K562 (cell line): Measurements from ENCODE around the gene UVRAG. TPM values are rescaled to one million over a fixed set of nuclear protein-coding genes. Genes with fewer than 3 reads are reported as not detected.

ENCODE experiments used
- ATAC-seq: fragments of 200-7000 bp; cut with Tn5 transposase; 3 replicates; pipeline ENCODE4 v1.9.1; 2020; ENCODE audit warnings: moderate library complexity
- BruUV-seq: library from RNA; stranded (reverse); fragments of 400-500 nt; replicated peaks from 2 replicates; lab custom pipeline; 2021; lab: Mats Ljungman, UMichigan
- CTCF ChIA-PET: fragments of 300-600 bp; formaldehyde crosslinking; extraction: SDS; loops from one replicate; lab custom pipeline; 2021; ENCODE audit warnings: low intra/inter-chr PET ratio; lab: Yijun Ruan, JAX
- POLR2A ChIA-PET: fragments of 300-600, 350-650 bp; sonication (Branson Sonifier 250); formaldehyde crosslinking; extraction: SDS; loops from one replicate; lab custom pipeline; 2021; ENCODE audit warnings: antibody characterized with exemption, inconsistent platforms; lab: Yijun Ruan, JAX
- DNase-seq, 4 experiments: peaks; one replicate each; pipeline versions ENCODE4 v3.0.0 to v3.0.0-alpha.2; 2011 to 2018; ENCODE audit warnings: low spot score in 3 of 4, mixed read lengths in 3 of 4; ENCODE audit errors: extremely low read depth in 1 of 4
- FAIRE-seq: peaks from 2 replicates; lab custom pipeline; 2011; peaks lifted over from hg19 to GRCh38; lab: Jason Lieb, UNC
- H2AFZ ChIP-seq: 2 replicates; pipeline ENCODE4 v1.6.0; 2011; ENCODE audit warnings: low read depth, low read length, control low read depth, inconsistent platforms
- H3K27ac ChIP-seq: fragments of 200-600 bp; 3 replicates; pipeline ENCODE4 v1.8.0; 2011; ENCODE audit warnings: low read depth, mild to moderate bottlenecking, control low read depth, inconsistent platforms, low read length, moderate library complexity, mixed read lengths; ENCODE audit errors: extremely low read depth
- H3K27me3 ChIP-seq, 2 experiments: fragments of 300-600 bp in 1 of 2; 2 replicates in 1 of 2; 3 replicates in 1 of 2; pipeline versions ENCODE4 v1.6.0 to v1.8.0; 2011; ENCODE audit warnings: inconsistent platforms in 2 of 2, low read length in 2 of 2, mild to moderate bottlenecking in 1 of 2, mixed read lengths in 1 of 2, moderate library complexity in 1 of 2; ENCODE audit not compliant: control insufficient read depth in 2 of 2, insufficient read depth in 2 of 2
- H3K36me3 ChIP-seq: fragments of 300-600 bp; 3 replicates; pipeline ENCODE4 v1.8.0; 2011; ENCODE audit warnings: mild to moderate bottlenecking, low read length, inconsistent platforms; ENCODE audit not compliant: control insufficient read depth, insufficient read depth
- H3K4me1 ChIP-seq, 2 experiments: fragments of 200-600 bp in 1 of 2; replicated peaks in 1 of 2; 2 replicates in 1 of 2; 3 replicates in 1 of 2; pipeline versions ENCODE4 v1.5.1 to v1.8.0; 2011; ENCODE audit warnings: inconsistent platforms in 2 of 2, low read length in 2 of 2, mild to moderate bottlenecking in 1 of 2, mixed read lengths in 1 of 2, moderate library complexity in 1 of 2; ENCODE audit not compliant: control insufficient read depth in 2 of 2, insufficient read depth in 2 of 2
- H3K4me2 ChIP-seq: 2 replicates; pipeline ENCODE4 v1.6.1; 2011; ENCODE audit warnings: low read length, control low read depth, inconsistent platforms, mixed read lengths; ENCODE audit not compliant: insufficient read depth
- H3K4me3 ChIP-seq: fragments of 200-600 bp; sonication (generic), shearing (Covaris generic); 2 replicates; pipeline ENCODE4 v1.5.1; 2016; ENCODE audit warnings: control low read depth, inconsistent platforms
- H3K79me2 ChIP-seq: fragments of 200-600 bp; 3 replicates; pipeline ENCODE4 v1.8.0; 2011; ENCODE audit warnings: low read length, inconsistent platforms; ENCODE audit not compliant: control insufficient read depth, insufficient read depth
- H3K9ac ChIP-seq, 2 experiments: 2 replicates each; pipeline versions ENCODE4 v1.6.0 to v1.6.1; 2011; ENCODE audit warnings: low read depth in 2 of 2, low read length in 2 of 2, control low read depth in 1 of 2, inconsistent platforms in 1 of 2, mild to moderate bottlenecking in 1 of 2, mixed read lengths in 1 of 2; ENCODE audit not compliant: insufficient read depth in 1 of 2
- H3K9me1 ChIP-seq: one replicate; pipeline ENCODE4 v1.6.0; 2011; ENCODE audit warnings: inconsistent platforms, mild to moderate bottlenecking, low read length, moderate library complexity; ENCODE audit not compliant: control insufficient read depth, insufficient read depth
- H3K9me3 ChIP-seq: replicated peaks from 2 replicates; pipeline ENCODE4 v1.5.1; 2011; ENCODE audit warnings: low read depth, low read length, inconsistent platforms; ENCODE audit not compliant: control insufficient read depth, insufficient read depth
- H4K20me1 ChIP-seq: replicated peaks from 2 replicates; pipeline ENCODE4 v1.6.1; 2011; ENCODE audit warnings: low read length, inconsistent platforms, mixed read lengths; ENCODE audit not compliant: control insufficient read depth, insufficient read depth
- CEBPB ChIP-seq: fragments of 450-650 bp; IDR thresholded peaks from 2 replicates; pipeline ENCODE4 v1.6.1; 2016; ENCODE audit warnings: missing genetic modification characterization, missing compliant biosample characterization
- CEBPG ChIP-seq, 3 experiments: fragments of 200-800 bp in 1 of 3; sonication (Bioruptor generic) in 1 of 3; sonication (generic) in 1 of 3; formaldehyde crosslinking in 1 of 3; IDR thresholded peaks in 2 of 3; conservative IDR thresholded peaks in 1 of 3; 2 replicates each; pipeline versions ENCODE4 v1.6.1 to v1.8.0; 2016 to 2022; ENCODE audit warnings: missing compliant biosample characterization in 2 of 3, missing genetic modification characterization in 2 of 3, mild to moderate bottlenecking in 1 of 3, missing genetic modification reagents in 1 of 3
- HDAC8 ChIP-seq: fragments of 450-650 bp; IDR thresholded peaks from 2 replicates; pipeline ENCODE4 v1.6.1; 2016; ENCODE audit warnings: mild to moderate bottlenecking, missing genetic modification characterization, moderate library complexity, missing compliant biosample characterization
- HMG20B ChIP-seq: fragments of 250-450 bp; sonication (Bioruptor Pico); IDR thresholded peaks from 2 replicates; pipeline ENCODE4 v1.5.0; 2021; ENCODE audit warnings: mild to moderate bottlenecking
- HNRNPL ChIP-seq: fragments of 200-400 bp; formaldehyde crosslinking; IDR thresholded peaks from 2 replicates; pipeline ENCODE4 v1.6.1; 2017; ENCODE audit warnings: low read depth, mild to moderate bottlenecking, low read length
- MYBL2 ChIP-seq, 2 experiments: fragments of 450-650 bp in 1 of 2; sonication (generic) in 1 of 2; formaldehyde crosslinking in 1 of 2; IDR thresholded peaks; 2 replicates each; pipeline versions ENCODE4 v1.6.1 to v1.8.1; 2017 to 2022; ENCODE audit warnings: borderline replicate concordance in 1 of 2, inconsistent platforms in 1 of 2, low read depth in 1 of 2, mild to moderate bottlenecking in 1 of 2, missing genetic modification reagents in 1 of 2, moderate library complexity in 1 of 2
- NFATC3 ChIP-seq: fragments of 450-650 bp; IDR thresholded peaks from 2 replicates; pipeline ENCODE4 v1.6.1; 2017; ENCODE audit warnings: mild to moderate bottlenecking
- SMARCA5 ChIP-seq: fragments of 450-650 bp; IDR thresholded peaks from 2 replicates; pipeline ENCODE4 v1.6.1; 2016
- SRF ChIP-seq, 2 experiments: fragments of 250-450, 450-650 bp in 1 of 2; sonication (Bioruptor Pico) in 1 of 2; sonication (generic) in 1 of 2; formaldehyde crosslinking; IDR thresholded peaks; 2 replicates each; pipeline versions ENCODE4 v1.5.0 to v1.5.1; 2020 to 2022; ENCODE audit warnings: mild to moderate bottlenecking in 1 of 2, missing genetic modification reagents in 1 of 2
- WGBS: fragments of 100-300 bp; shearing (Covaris generic); methylation state at CpG from one replicate; pipeline ENCODE4 v1.1.6; 2016; ENCODE audit warnings: low coverage, mixed read lengths; ENCODE audit not compliant: insufficient coverage; ENCODE audit errors: missing lambda C conversion rate; 5-methylcytosine and 5-hydroxymethylcytosine counted together
- in situ Hi-C: fragments of 300-500 bp; cut with MboI; formaldehyde crosslinking; loops from 4 replicates; pipeline ENCODE4 v1.15.0; 2018; ENCODE audit warnings: inconsistent platforms, mixed read lengths
- intact Hi-C: fragments of 100-400 bp; cut with micrococcal nuclease; formaldehyde crosslinking; loops from 2 replicates; pipeline ENCODE4 v1.14.2; 2022
- polyA plus RNA-seq, 8 experiments: library from polyadenylated mRNA; depleted of rRNA in 4 of 8; stranded (reverse) in 5 of 8; unstranded in 3 of 8; fragments of >200 nt; fragmentation: Nextera tagmentation in 2 of 8; fragmentation: Illumina TruSeq in 1 of 8; extraction: Ambion mirVana in 2 of 8; extraction: Trizol in 1 of 8; gene quantifications; 2 replicates each; pipeline versions ENCODE4 v1.2.1 to v1.2.3, GENCODE V29; 2011 to 2014; ENCODE audit warnings: inconsistent platforms in 1 of 8, missing spikeins in 1 of 8
- total RNA-seq, 7 experiments: library from RNA; depleted of rRNA in 6 of 7; stranded (reverse); fragments of >200 nt in 6 of 7; fragmentation: Illumina TruSeq in 2 of 7; extraction: Trizol in 2 of 7; gene quantifications; 2 replicates each; pipeline versions ENCODE4 v1.2.1 to v1.2.3, GENCODE V29; 2011 to 2021; ENCODE audit warnings: low replicate concordance in 1 of 7
- TF ChIP-seq, protein P1 (sequence below): sonication (generic); formaldehyde crosslinking; IDR thresholded peaks from 2 replicates; pipeline ENCODE4 v1.8.0; 2022; ENCODE audit warnings: mild to moderate bottlenecking, missing genetic modification reagents
- TF ChIP-seq, protein P2 (sequence below): IDR thresholded peaks from 3 replicates; pipeline ENCODE4 v1.6.1; 2011; ENCODE audit warnings: borderline replicate concordance, mild to moderate bottlenecking, moderate library complexity; ENCODE audit not compliant: insufficient read length; ENCODE audit errors: extremely low read depth

UVRAG gene
- total and polyA plus RNA-seq, 9 of the 15 experiments (the other 6 are each of a cell fraction or from before 2014, with no cell fraction given) = 3.1 to 17.8 (median 12.4) TPM

DNA sequence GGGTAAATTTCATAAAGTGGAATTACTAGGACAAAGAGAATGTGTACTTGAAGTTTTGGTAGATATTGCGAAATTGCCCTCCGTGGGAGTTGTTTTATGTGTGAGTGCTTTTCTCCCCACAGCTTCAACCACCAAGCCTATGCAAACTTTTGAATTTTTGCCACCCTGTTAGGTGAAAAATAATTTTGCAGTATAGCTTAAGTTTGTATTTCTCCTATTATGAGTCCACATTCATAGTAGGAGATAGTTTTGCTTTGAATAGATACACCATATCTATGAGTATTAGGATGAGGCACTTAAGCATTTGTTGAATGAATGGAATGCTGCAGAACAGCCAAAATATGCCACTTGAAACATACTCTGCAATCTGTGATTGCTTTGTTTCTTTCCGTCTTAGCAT is 43.6 kb downstream of the UVRAG start:
- no peak overlapping the region for H2AFZ ChIP-seq
- 82% methylated on average over 3 of the region's 3 CpGs for WGBS
- POLR2A ChIA-PET = no interaction called here
- no peak overlapping the region for H3K4me3 ChIP-seq
- peaks cover 5% of the 10 kb centered on the region; the same call in 2 of the 3 replicates for H3K79me2 ChIP-seq
- H3K27me3 ChIP-seq = no peaks in the 10 kb centered on the region
- in situ Hi-C loops (loop anchor here (25.0 kb wide), 1 partner anchor 421 kb away; the partner anchor contains the start of gene KLHL35), intact Hi-C loops (no loop called here)
- DNase-seq (no peak), FAIRE-seq (no peak), ATAC-seq (no peak)
- H3K9me3 ChIP-seq = no peaks in the 10 kb centered on the region
- no peaks in the 10 kb centered on the region; a peak in 1 of 5 replicates for H3K4me1 ChIP-seq
- H3K27ac ChIP-seq = no peak overlapping the region
- no peak overlapping the region for H3K9ac ChIP-seq
- no peaks in the 10 kb centered on the region for H3K9me1 ChIP-seq
- peaks cover 8% of the 10 kb centered on the region; the same call in 2 of the 3 replicates for H3K36me3 ChIP-seq
- H3K4me2 ChIP-seq = no peak overlapping the region
- CTCF ChIA-PET = no interaction called here
- no TSS peak for BruUV-seq
- TF ChIP-seq NFATC3 = no peak
- TF ChIP-seq MYBL2 (IDR thresholded peaks at IDR 0.05; ENCODE audit: low read depth) = no peak
- TF ChIP-seq MYBL2 (CRISPR knock-in tag; IDR thresholded peaks at IDR 0.05; ENCODE audit: borderline replicate concordance) = no peak
- TF ChIP-seq, protein P1, sequence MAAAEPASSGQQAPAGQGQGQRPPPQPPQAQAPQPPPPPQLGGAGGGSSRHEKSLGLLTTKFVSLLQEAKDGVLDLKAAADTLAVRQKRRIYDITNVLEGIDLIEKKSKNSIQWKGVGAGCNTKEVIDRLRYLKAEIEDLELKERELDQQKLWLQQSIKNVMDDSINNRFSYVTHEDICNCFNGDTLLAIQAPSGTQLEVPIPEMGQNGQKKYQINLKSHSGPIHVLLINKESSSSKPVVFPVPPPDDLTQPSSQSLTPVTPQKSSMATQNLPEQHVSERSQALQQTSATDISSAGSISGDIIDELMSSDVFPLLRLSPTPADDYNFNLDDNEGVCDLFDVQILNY (CRISPR knock-in tag) = no peak
- TF ChIP-seq CEBPB (tag) = peak; percentile 96
- no peak for TF ChIP-seq SMARCA5
- no peak for TF ChIP-seq HDAC8 (tag)
- TF ChIP-seq HMG20B (CRISPR knock-in tag) = no peak
- TF ChIP-seq SRF (CRISPR knock-in tag; IDR thresholded peaks at IDR 0.05) = no peak
- TF ChIP-seq HNRNPL = no peak
- TF ChIP-seq, protein P2, sequence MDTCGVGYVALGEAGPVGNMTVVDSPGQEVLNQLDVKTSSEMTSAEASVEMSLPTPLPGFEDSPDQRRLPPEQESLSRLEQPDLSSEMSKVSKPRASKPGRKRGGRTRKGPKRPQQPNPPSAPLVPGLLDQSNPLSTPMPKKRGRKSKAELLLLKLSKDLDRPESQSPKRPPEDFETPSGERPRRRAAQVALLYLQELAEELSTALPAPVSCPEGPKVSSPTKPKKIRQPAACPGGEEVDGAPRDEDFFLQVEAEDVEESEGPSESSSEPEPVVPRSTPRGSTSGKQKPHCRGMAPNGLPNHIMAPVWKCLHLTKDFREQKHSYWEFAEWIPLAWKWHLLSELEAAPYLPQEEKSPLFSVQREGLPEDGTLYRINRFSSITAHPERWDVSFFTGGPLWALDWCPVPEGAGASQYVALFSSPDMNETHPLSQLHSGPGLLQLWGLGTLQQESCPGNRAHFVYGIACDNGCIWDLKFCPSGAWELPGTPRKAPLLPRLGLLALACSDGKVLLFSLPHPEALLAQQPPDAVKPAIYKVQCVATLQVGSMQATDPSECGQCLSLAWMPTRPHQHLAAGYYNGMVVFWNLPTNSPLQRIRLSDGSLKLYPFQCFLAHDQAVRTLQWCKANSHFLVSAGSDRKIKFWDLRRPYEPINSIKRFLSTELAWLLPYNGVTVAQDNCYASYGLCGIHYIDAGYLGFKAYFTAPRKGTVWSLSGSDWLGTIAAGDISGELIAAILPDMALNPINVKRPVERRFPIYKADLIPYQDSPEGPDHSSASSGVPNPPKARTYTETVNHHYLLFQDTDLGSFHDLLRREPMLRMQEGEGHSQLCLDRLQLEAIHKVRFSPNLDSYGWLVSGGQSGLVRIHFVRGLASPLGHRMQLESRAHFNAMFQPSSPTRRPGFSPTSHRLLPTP = no peak
- TF ChIP-seq CEBPG (CRISPR knock-in tag; IDR thresholded peaks at IDR 0.05) = 0 out of 2 replicates have a peak, but pooled peaks have one; percentile 12
- peak; percentile 84 to 91 for TF ChIP-seq CEBPG (tag; conservative IDR thresholded peaks at IDR 0.05 in 1 of 2, IDR thresholded peaks at IDR 0.05 in 1 of 2)
- H4K20me1 ChIP-seq = no peaks in the 10 kb centered on the region
